K562 (cell line): ENCODE data around the gene B4GALT7. TPM values are rescaled to one million over a fixed set of nuclear protein-coding genes. Genes with fewer than 3 reads are reported as not detected.

Experiments
- BRF2 ChIP-seq: IDR thresholded peaks from 3 replicates; pipeline ENCODE4 v1.6.1; 2011; ENCODE audit warnings: borderline replicate concordance, mild to moderate bottlenecking; ENCODE audit not compliant: insufficient read length, insufficient read depth
- CUX1 ChIP-seq: fragments of 200-800 bp; sonication (Bioruptor generic); IDR thresholded peaks from 2 replicates; pipeline ENCODE4 v1.6.1; 2016; ENCODE audit warnings: missing genetic modification characterization, missing compliant biosample characterization
- EGR1 ChIP-seq: fragments of 450-650 bp; conservative IDR thresholded peaks from 2 replicates; pipeline ENCODE4 v1.6.1; 2017; ENCODE audit warnings: mild to moderate bottlenecking
- ETV6 ChIP-seq, 3 experiments: fragments of 150-350 bp in 1 of 3; sonication (generic) in 1 of 3; formaldehyde crosslinking in 1 of 3; IDR thresholded peaks; 2 replicates each; pipeline versions ENCODE4 v1.6.1 to v1.8.0; 2014 to 2022; ENCODE audit warnings: borderline replicate concordance in 2 of 3, low read depth in 2 of 3, antibody characterized with exemption in 1 of 3, low read length in 1 of 3, mild to moderate bottlenecking in 1 of 3, missing genetic modification reagents in 1 of 3
- MEIS2 ChIP-seq: fragments of 450-650 bp; IDR thresholded peaks from 2 replicates; pipeline ENCODE4 v1.6.1; 2014; ENCODE audit warnings: mild to moderate bottlenecking; ENCODE audit not compliant: partially characterized antibody
- NFE2 ChIP-seq: IDR thresholded peaks from 2 replicates; pipeline ENCODE4 v1.6.1; 2014; ENCODE audit warnings: antibody characterized with exemption, low read depth
- NKRF ChIP-seq: fragments of 450-650 bp; IDR thresholded peaks from 2 replicates; pipeline ENCODE4 v1.6.1; 2016; ENCODE audit warnings: borderline replicate concordance
- PHB ChIP-seq: fragments of 250-450 bp; sonication (Bioruptor Pico); IDR thresholded peaks from 2 replicates; pipeline ENCODE4 v1.5.0; 2021
- POU5F1 ChIP-seq: fragments of 150-350 bp; IDR thresholded peaks from 2 replicates; pipeline ENCODE4 v1.6.1; 2014; ENCODE audit warnings: borderline replicate concordance, low read length, low read depth, mild to moderate bottlenecking; ENCODE audit not compliant: partially characterized antibody
- RCOR1 ChIP-seq, 2 experiments: IDR thresholded peaks; 2 replicates each; pipeline ENCODE4 v1.6.1; 2012; ENCODE audit warnings: low read depth in 2 of 2, low read length in 2 of 2, borderline replicate concordance in 1 of 2, improper control_type of control experiment in 1 of 2
- TAL1 ChIP-seq: fragments of 450-650 bp; IDR thresholded peaks from 2 replicates; pipeline ENCODE4 v1.6.1; 2016; ENCODE audit warnings: mild to moderate bottlenecking
- ZBTB1 ChIP-seq: sonication (generic); formaldehyde crosslinking; IDR thresholded peaks from 2 replicates; pipeline ENCODE4 v1.8.1; 2023; ENCODE audit warnings: missing genetic modification reagents, low read depth, mild to moderate bottlenecking, borderline replicate concordance
- ZBTB2 ChIP-seq: fragments of 450-650 bp; IDR thresholded peaks from 2 replicates; pipeline ENCODE4 v1.6.1; 2016; ENCODE audit warnings: antibody characterized with exemption
- ZBTB34 ChIP-seq: fragments of 250-450 bp; sonication (Bioruptor Pico); IDR thresholded peaks from 2 replicates; pipeline ENCODE4 v1.8.0; 2021; ENCODE audit warnings: mild to moderate bottlenecking, moderate library complexity
- ZNF76 ChIP-seq: fragments of 250-450 bp; sonication (Bioruptor Pico); IDR thresholded peaks from 2 replicates; pipeline ENCODE4 v1.4.0; 2020; ENCODE audit warnings: mild to moderate bottlenecking, moderate library complexity, borderline replicate concordance
- polyA plus RNA-seq, 8 experiments: library from polyadenylated mRNA; depleted of rRNA in 4 of 8; stranded (reverse) in 5 of 8; unstranded in 3 of 8; fragments of >200 nt; fragmentation: Nextera tagmentation in 2 of 8; fragmentation: Illumina TruSeq in 1 of 8; extraction: Ambion mirVana in 2 of 8; extraction: Trizol in 1 of 8; gene quantifications; 2 replicates each; pipeline versions ENCODE4 v1.2.1 to v1.2.3, GENCODE V29; 2011 to 2014; ENCODE audit warnings: inconsistent platforms in 1 of 8, missing spikeins in 1 of 8
- total RNA-seq, 7 experiments: library from RNA; depleted of rRNA in 6 of 7; stranded (reverse); fragments of >200 nt in 6 of 7; fragmentation: Illumina TruSeq in 2 of 7; extraction: Trizol in 2 of 7; gene quantifications; 2 replicates each; pipeline versions ENCODE4 v1.2.1 to v1.2.3, GENCODE V29; 2011 to 2021; ENCODE audit warnings: low replicate concordance in 1 of 7

The B4GALT7 gene
- total and polyA plus RNA-seq, 9 of the 15 experiments (the other 6 are each of a cell fraction or from before 2014, with no cell fraction given): 0.34 to 17.7 (median 9.1) TPM

GRCh38 chr5:177553671-177554429 is 46.1 kb upstream of the B4GALT7 start (continued):
- no peak for TF ChIP-seq CUX1 (CRISPR knock-in tag)
- no peak for TF ChIP-seq RCOR1 (IDR thresholded peaks at IDR 0.05; ENCODE audit: borderline replicate concordance in 1 of 2, low read depth in 2 of 2, low read length in 2 of 2)
- TF ChIP-seq ZNF76: no peak
- no peak for TF ChIP-seq MEIS2
- no peak for TF ChIP-seq ZBTB2
- TF ChIP-seq POU5F1: no peak
- TF ChIP-seq ZBTB34 (CRISPR knock-in tag): no peak
- TF ChIP-seq PHB (CRISPR knock-in tag): no peak
- TF ChIP-seq EGR1: 0 out of 2 replicates have a peak, but pooled peaks have one; percentile 17
- TF ChIP-seq BRF2: no peak
- TF ChIP-seq NKRF: no peak
- no peak for TF ChIP-seq NFE2
- TF ChIP-seq ETV6 (IDR thresholded peaks at IDR 0.05; ENCODE audit: borderline replicate concordance in 1 of 2, low read depth in 2 of 2, low read length in 1 of 2): no peak
- no peak for TF ChIP-seq ETV6 (CRISPR knock-in tag; IDR thresholded peaks at IDR 0.05; ENCODE audit: borderline replicate concordance)
- no peak for TF ChIP-seq TAL1
- peak; percentile 6; the same call in 1 of the 2 replicates for TF ChIP-seq ZBTB1 (CRISPR knock-in tag)
